Omental fat pad (tissue), 4 donors: ENCODE measurements around the gene AP3B1. TPM values are rescaled to one million over a fixed set of nuclear protein-coding genes. Genes with fewer than 3 reads are reported as not detected.

Experiments
- ATAC-seq: fragments of 150-250 bp; one replicate; pipeline ENCODE4 v1.9.1; 2016; ENCODE audit warnings: mild to moderate bottlenecking, moderate library complexity; ENCODE audit not compliant: low FRiP score
- DNase-seq: peaks from one replicate; pipeline ENCODE4 v3.0.0-alpha.2; 2019; ENCODE audit warnings: low spot score
- small RNA-seq: library from RNA; depleted of rRNA; stranded (forward); fragments of <200 nt; gene quantifications from one replicate; pipeline ENCODE3, GENCODE V24; 2016
- total RNA-seq, 4 donors: library from RNA; depleted of rRNA; stranded (reverse); fragments of >200 nt; gene quantifications; one replicate each; pipeline ENCODE4 v1.1.0, GENCODE V29; 2016
- TF ChIP-seq, protein P1 (sequence below), 3 donors: fragments of 450-650 bp; IDR thresholded peaks; one replicate each; pipeline ENCODE4 v1.5.1; 2016 to 2017; ENCODE audit warnings: antibody characterized with exemption in 3 of 3, mild to moderate bottlenecking in 3 of 3, moderate library complexity in 2 of 3

AP3B1 gene
- total RNA-seq, 4 donors from 2014 or later = 31.1 to 47.3 (median 41.7) TPM

DNA sequence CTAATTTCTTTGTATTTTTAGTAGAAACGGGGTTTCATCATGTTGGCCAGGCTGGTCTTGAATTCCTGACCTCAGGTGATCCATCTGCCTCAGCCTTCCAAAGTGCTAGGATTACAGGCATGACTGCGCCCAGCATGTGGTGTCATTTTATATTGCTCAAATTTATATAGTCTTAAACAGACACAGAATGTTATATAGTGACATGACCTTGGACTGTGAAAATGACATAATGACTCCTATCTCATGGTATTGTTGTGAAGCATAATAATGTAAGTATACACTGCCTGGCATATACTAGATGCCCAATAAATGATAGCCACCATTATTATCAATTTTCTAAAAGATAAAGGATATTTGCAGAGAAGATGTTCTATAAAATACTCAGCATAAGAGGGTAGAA, 341.1 kb downstream of the AP3B1 start:
- TF ChIP-seq, protein P1, sequence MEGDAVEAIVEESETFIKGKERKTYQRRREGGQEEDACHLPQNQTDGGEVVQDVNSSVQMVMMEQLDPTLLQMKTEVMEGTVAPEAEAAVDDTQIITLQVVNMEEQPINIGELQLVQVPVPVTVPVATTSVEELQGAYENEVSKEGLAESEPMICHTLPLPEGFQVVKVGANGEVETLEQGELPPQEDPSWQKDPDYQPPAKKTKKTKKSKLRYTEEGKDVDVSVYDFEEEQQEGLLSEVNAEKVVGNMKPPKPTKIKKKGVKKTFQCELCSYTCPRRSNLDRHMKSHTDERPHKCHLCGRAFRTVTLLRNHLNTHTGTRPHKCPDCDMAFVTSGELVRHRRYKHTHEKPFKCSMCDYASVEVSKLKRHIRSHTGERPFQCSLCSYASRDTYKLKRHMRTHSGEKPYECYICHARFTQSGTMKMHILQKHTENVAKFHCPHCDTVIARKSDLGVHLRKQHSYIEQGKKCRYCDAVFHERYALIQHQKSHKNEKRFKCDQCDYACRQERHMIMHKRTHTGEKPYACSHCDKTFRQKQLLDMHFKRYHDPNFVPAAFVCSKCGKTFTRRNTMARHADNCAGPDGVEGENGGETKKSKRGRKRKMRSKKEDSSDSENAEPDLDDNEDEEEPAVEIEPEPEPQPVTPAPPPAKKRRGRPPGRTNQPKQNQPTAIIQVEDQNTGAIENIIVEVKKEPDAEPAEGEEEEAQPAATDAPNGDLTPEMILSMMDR (IDR thresholded peaks at IDR 0.05) = no peak
- ATAC-seq (no peak), DNase-seq (no peak)

DNA sequence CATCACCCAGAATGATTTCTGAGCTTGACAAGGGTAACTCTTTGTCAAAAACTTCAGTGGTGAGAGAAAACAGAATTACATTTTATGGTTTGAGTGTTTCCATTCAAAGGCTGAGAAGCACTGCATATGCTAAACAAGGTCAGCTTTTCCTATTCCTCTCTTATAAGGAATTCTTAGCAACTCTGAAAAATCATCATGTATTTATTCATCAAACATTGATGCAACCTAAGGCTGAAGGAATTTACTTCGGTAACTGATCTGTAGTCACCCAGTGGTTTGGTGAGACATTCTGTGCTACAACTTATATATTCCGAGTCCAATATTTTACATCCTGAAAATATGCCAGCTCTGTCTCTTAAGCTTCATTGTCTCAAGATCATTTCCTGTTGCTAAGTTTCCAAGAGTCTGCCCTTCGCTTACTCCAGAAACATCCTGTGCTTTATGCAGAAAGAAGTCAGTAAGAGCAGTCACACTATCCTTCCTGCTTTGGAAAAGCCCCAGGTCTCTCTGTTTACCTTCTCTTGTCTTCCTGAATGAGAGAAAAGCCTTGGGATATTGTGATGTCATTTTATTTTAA, 341.8 kb downstream of the AP3B1 start:
- ATAC-seq = no peak
- TF ChIP-seq, protein P1 (IDR thresholded peaks at IDR 0.05) = no peak

More for the DNA sequence above, 341.8 kb downstream of the AP3B1 start:
- DNase-seq = no peak

Small RNA genes lying within 50 kb of the gene (small RNA-seq; reads per million reads assigned to genes)
- not detected for gene RF00019
- not detected for gene RNU6-183P

Other genes starting within 250 kb of the AP3B1 start
- 10 to 100 TPM; 21.2 to 46.5 (median 22.1) TPM for gene SCAMP1, start 65.9 kb upstream of the AP3B1 start, total RNA-seq